Hepatocyte (in vitro differentiated cells): ENCODE measurements around the gene LHPP.

Experiments
- EZH2 ChIP-seq: fragments of 200-600 bp; sonication (generic); IDR thresholded peaks from 2 replicates; pipeline ENCODE4 v1.6.1; 2016; ENCODE audit warnings: antibody characterized with exemption, mild to moderate bottlenecking, borderline replicate concordance
- TF ChIP-seq, protein P1 (sequence below): fragments of 200-600 bp; sonication (generic); IDR thresholded peaks from 2 replicates; pipeline ENCODE4 v1.5.1; 2016; ENCODE audit warnings: antibody characterized with exemption, mild to moderate bottlenecking; ENCODE audit not compliant: poor library complexity

DNA sequence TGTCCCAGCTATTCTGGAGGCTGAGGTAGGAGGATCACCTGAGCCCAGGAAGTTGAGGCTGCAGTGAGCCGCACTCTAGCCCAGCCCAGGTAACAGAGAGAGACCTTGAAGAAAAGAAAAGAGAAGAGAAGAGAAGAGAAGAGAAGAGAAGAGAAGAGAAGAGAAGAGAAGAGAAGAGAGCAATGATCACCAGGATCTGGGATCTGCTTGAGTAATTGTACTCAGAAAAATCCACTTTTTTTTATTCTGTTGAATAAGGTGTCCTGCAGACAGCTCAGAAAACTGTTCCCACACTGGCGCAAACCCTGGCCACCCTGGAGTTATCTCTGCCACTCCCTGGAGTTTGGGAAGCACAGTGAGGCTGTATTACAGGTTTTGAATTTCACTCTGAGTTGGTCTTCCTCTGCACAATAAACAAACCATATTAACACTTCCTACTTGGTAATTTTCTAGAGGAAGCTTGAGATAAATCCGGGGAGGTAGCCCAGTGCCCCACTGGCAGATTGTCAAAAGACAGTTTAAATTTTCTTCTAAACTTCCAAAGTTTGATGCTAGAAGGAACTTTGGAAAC, 33.3 kb upstream of the LHPP start:
- TF ChIP-seq, protein P1, sequence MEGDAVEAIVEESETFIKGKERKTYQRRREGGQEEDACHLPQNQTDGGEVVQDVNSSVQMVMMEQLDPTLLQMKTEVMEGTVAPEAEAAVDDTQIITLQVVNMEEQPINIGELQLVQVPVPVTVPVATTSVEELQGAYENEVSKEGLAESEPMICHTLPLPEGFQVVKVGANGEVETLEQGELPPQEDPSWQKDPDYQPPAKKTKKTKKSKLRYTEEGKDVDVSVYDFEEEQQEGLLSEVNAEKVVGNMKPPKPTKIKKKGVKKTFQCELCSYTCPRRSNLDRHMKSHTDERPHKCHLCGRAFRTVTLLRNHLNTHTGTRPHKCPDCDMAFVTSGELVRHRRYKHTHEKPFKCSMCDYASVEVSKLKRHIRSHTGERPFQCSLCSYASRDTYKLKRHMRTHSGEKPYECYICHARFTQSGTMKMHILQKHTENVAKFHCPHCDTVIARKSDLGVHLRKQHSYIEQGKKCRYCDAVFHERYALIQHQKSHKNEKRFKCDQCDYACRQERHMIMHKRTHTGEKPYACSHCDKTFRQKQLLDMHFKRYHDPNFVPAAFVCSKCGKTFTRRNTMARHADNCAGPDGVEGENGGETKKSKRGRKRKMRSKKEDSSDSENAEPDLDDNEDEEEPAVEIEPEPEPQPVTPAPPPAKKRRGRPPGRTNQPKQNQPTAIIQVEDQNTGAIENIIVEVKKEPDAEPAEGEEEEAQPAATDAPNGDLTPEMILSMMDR: no peak
- TF ChIP-seq EZH2: no peak
